BJ (cell line): ENCODE measurements around the gene DMBT1. TPM values are rescaled to one million over a fixed set of nuclear protein-coding genes. Genes with fewer than 3 reads are reported as not detected.

Experiments used
- CTCF ChIA-PET: fragments of 350-600 bp; formaldehyde crosslinking; extraction: SDS; loops from one replicate; lab custom pipeline; 2021; ENCODE audit warnings: antibody characterized with exemption, inconsistent platforms; lab: Yijun Ruan, JAX
- POLR2A ChIA-PET: fragments of 300-600 bp; sonication (Branson Sonifier 250); formaldehyde crosslinking; extraction: SDS; loops from one replicate; lab custom pipeline; 2021; ENCODE audit warnings: antibody characterized with exemption; lab: Charles Lee
- DNase-seq: peaks from one replicate; pipeline ENCODE4 v3.0.0-alpha.2; 2011; ENCODE audit warnings: low read depth
- H3K27me3 ChIP-seq: 2 replicates; pipeline ENCODE4 v1.6.0; 2011; ENCODE audit warnings: low read length; ENCODE audit not compliant: control insufficient read depth, insufficient read depth
- H3K36me3 ChIP-seq: 2 replicates; pipeline ENCODE4 v1.5.1; 2011; ENCODE audit warnings: low read length; ENCODE audit not compliant: control insufficient read depth, insufficient read depth
- H3K4me3 ChIP-seq: 2 replicates; pipeline ENCODE4 v1.5.1; 2011; ENCODE audit warnings: low read depth, mild to moderate bottlenecking, control low read depth, low read length
- CTCF ChIP-seq: IDR thresholded peaks from 2 replicates; pipeline ENCODE4 v1.5.1; 2011; ENCODE audit warnings: low read depth, mild to moderate bottlenecking, control low read depth, inconsistent platforms, low read length, moderate library complexity; ENCODE audit not compliant: insufficient read depth
- polyA plus RNA-seq: library from polyadenylated mRNA; depleted of rRNA; stranded (reverse); fragments of >200 nt; gene quantifications from 2 replicates; pipeline ENCODE4 v1.2.3, GENCODE V29; 2011; rRNA removed

DMBT1 gene
- polyA plus RNA-seq, 1 experiment = 0.01 TPM

- CTCF ChIA-PET = interaction anchor here (0.7 kb wide), 1 partner anchor 14 kb away, joined by 3 read pairs; no protein-coding TSS in a partner anchor
- H3K36me3 ChIP-seq = no peaks in the 10 kb centered on the region
- DNase-seq = no peak
- no peak for TF ChIP-seq CTCF
- POLR2A ChIA-PET = no interaction called here
- H3K4me3 ChIP-seq = no peak overlapping the region
- H3K27me3 ChIP-seq = no peaks in the 10 kb centered on the region
Measured at GRCh38 chr10:122689146-122689820, 128.7 kb downstream of the DMBT1 start.

GRCh38 chr10:122692744-122693143 lies 132.2 kb downstream of the DMBT1 start:
- ChIA-PET POLR2A (no interaction called here), CTCF (no interaction called here)
- Histone ChIP-seq H3K27me3 (no peaks in the 10 kb centered on the region), H3K36me3 (no peaks in the 10 kb centered on the region), H3K4me3 (no peak overlapping the region)
- no peak for TF ChIP-seq CTCF
- DNase-seq = no peak

Other genes with a start within 250 kb of the DMBT1 start
- gene PLEKHA1, start 186.0 kb upstream of the DMBT1 start, polyA plus RNA-seq = 18.6 and 31.2 TPM in 2 replicates
- not detected in 2 replicates for gene ARMS2, start 106.1 kb upstream of the DMBT1 start, polyA plus RNA-seq
- gene HTRA1, start 99.2 kb upstream of the DMBT1 start, polyA plus RNA-seq = 128 and 132 TPM in 2 replicates
- gene C10orf120, start 139.1 kb downstream of the DMBT1 start, polyA plus RNA-seq = not detected in 2 replicates